Kidney (tissue), 14 donors: ENCODE measurements around the gene SCARB1. TPM values are rescaled to one million over a fixed set of nuclear protein-coding genes. Genes with fewer than 3 reads are reported as not detected.
A peak's percentile ranks its signal among the peaks of the same experiment; 100 is the strongest.
"Not testable (repeated sequence)": the region's sequence is repeated elsewhere in the genome, so short reads cannot be mapped to it uniquely, and the experiment has no call there.

Experiments used
- DNase-seq, 5 donors: peaks; one replicate each; pipeline ENCODE4 v3.0.0-alpha.2; 2013 to 2020
- FAIRE-seq: peaks from 2 replicates; lab custom pipeline; 2012; peaks lifted over from hg19 to GRCh38; lab: Jason Lieb, UNC
- H3K27ac ChIP-seq, 2 donors: one replicate each; pipeline ENCODE4 v1.7.0; 2013; ENCODE audit warnings: low read depth in 2 of 2, low read length in 2 of 2, inconsistent platforms in 1 of 2
- H3K27me3 ChIP-seq: one replicate; pipeline ENCODE4 v1.7.1; 2013; ENCODE audit warnings: low read length, inconsistent platforms; ENCODE audit not compliant: control insufficient read depth, insufficient read depth
- H3K36me3 ChIP-seq, 3 donors: one replicate each; pipeline versions ENCODE4 v1.7.0 to v1.7.1; 2013; ENCODE audit warnings: low read length in 3 of 3, control low read depth in 1 of 3, inconsistent platforms in 1 of 3; ENCODE audit not compliant: insufficient read depth in 3 of 3, control insufficient read depth in 2 of 3
- H3K4me1 ChIP-seq, 3 donors: one replicate each; pipeline versions ENCODE4 v1.7.0 to v1.7.1; 2013; ENCODE audit warnings: low read length in 3 of 3, inconsistent platforms in 1 of 3, low read depth in 1 of 3; ENCODE audit not compliant: control insufficient read depth in 2 of 3, insufficient read depth in 2 of 3
- H3K4me3 ChIP-seq, 3 donors: one replicate each; pipeline versions ENCODE4 v1.7.0 to v1.8.1; 2013; ENCODE audit warnings: low read length in 3 of 3, control low read depth in 1 of 3, inconsistent platforms in 1 of 3
- H3K9ac ChIP-seq, 3 donors: one replicate each; pipeline versions ENCODE4 v1.7.0 to v1.7.1; 2013; ENCODE audit warnings: low read length in 3 of 3, control low read depth in 1 of 3, inconsistent platforms in 1 of 3
- H3K9me3 ChIP-seq, 3 donors: one replicate each; pipeline versions ENCODE4 v1.7.0 to v1.7.1; 2013; ENCODE audit warnings: low read length in 3 of 3, control low read depth in 1 of 3, inconsistent platforms in 1 of 3; ENCODE audit not compliant: control insufficient read depth in 2 of 3, insufficient read depth in 1 of 3
- CTCF ChIP-seq: IDR thresholded peaks from 3 replicates; pipeline ENCODE4 v1.5.1; 2012; ENCODE audit warnings: mild to moderate bottlenecking, moderate library complexity, borderline replicate concordance; ENCODE audit not compliant: insufficient read depth; ENCODE audit errors: extremely low read depth
- intact Hi-C: fragments of 100-400 bp; cut with DNase I; formaldehyde crosslinking; loops from one replicate; pipeline ENCODE4 v1.11.1; 2022
- polyA plus RNA-seq: library from polyadenylated mRNA; stranded (reverse); fragments of 350-450 nt; fragmentation: Illumina TruSeq; extraction: RNeasy Lipid Tissue Mini Kit (QIAGEN cat#74804); gene quantifications from one replicate; pipeline ENCODE4 v1.2.3, GENCODE V29; 2014; ENCODE audit warnings: low read depth, low replicate concordance; ENCODE audit not compliant: insufficient read depth
- total RNA-seq: library from RNA; stranded (reverse); fragmentation: NEBNext Ultra II Directional; extraction: Animal tissue kit (Norgen Biotek cat#: 25700); gene quantifications from one replicate; pipeline ENCODE4 v1.2.1, GENCODE V29; 2021
- donor health status: control.
- donor health status: control.
- donor health status: control.
- donor health status: control.
- donor health status: control.
- donor health status: DM: yes; HTN: yes; CAD: no.
- donor health status: Normal renal cell carcinoma (clear cell type).

SCARB1 gene
- total and polyA plus RNA-seq, 2 donors from 2014 or later = 12.3 to 13.2 TPM

GRCh38 chr12:124893792-124894516, 30.3 kb upstream of the SCARB1 start:
- DNase-seq (no peak), FAIRE-seq (no peak)
- no peak for TF ChIP-seq CTCF
- no peak overlapping the region for H3K27ac ChIP-seq
- H3K4me3 ChIP-seq = no peak overlapping the region
- H3K9me3 ChIP-seq = no peaks in the 10 kb centered on the region
- intact Hi-C loops = no loop called here
- no peaks in the 10 kb centered on the region for H3K36me3 ChIP-seq
- H3K4me1 ChIP-seq = peaks cover 0 to 4% (median 0%) of the 10 kb centered on the region in 3 donors
- H3K9ac ChIP-seq = no peak overlapping the region
- no peaks in the 10 kb centered on the region for H3K27me3 ChIP-seq

GRCh38 chr12:124888260-124888659, 24.6 kb upstream of the SCARB1 start:
- Histone ChIP-seq H3K36me3 (no peaks in the 10 kb centered on the region), H3K27ac (no peak overlapping the region), H3K9me3 (no peaks in the 10 kb centered on the region), H3K27me3 (no peaks in the 10 kb centered on the region), H3K4me3 (no peak overlapping the region), H3K4me1 (peaks cover 0 to 5% (median 2%) of the 10 kb centered on the region in 3 donors), H3K9ac (no peak overlapping the region)
- no peak for TF ChIP-seq CTCF
- no peak for DNase-seq
- intact Hi-C loops = no loop called here
- FAIRE-seq = no peak

- H3K4me1 ChIP-seq, intact Hi-C loops, FAIRE-seq, H3K27me3 ChIP-seq, H3K27ac ChIP-seq, H3K4me3 ChIP-seq, H3K9me3 ChIP-seq, DNase-seq, H3K36me3 ChIP-seq, H3K9ac ChIP-seq: not testable (repeated sequence)
Measured at GRCh38 chr12:124887766-124888165, 24.1 kb upstream of the SCARB1 start.

GRCh38 chr12:124884587-124885438, 21.1 kb upstream of the SCARB1 start:
- Histone ChIP-seq H3K4me3 (no peak overlapping the region), H3K27ac (no peak overlapping the region), H3K36me3 (no peaks in the 10 kb centered on the region), H3K9ac (no peak overlapping the region), H3K4me1 (peaks cover 0 to 5% (median 2%) of the 10 kb centered on the region in 3 donors), H3K27me3 (no peaks in the 10 kb centered on the region), H3K9me3 (no peaks in the 10 kb centered on the region)
- TF ChIP-seq CTCF = no peak
- peak in 4 of 5 donors; percentile 56 to 75 (median 72) for DNase-seq
- no peak for FAIRE-seq
- intact Hi-C loops = no loop called here
